Karpas-422 (cell line): ENCODE data around the gene RLN3. TPM values are rescaled to one million over a fixed set of nuclear protein-coding genes. Genes with fewer than 3 reads are reported as not detected.

Source experiments
- DNase-seq: peaks from one replicate; pipeline ENCODE4 v3.0.0-alpha.2; 2015
- H2AFZ ChIP-seq: fragments of 200-600 bp; sonication (generic); 2 replicates; pipeline ENCODE4 v1.6.1; 2014; ENCODE audit warnings: antibody characterized with exemption, low read length, mixed read lengths
- H3K27ac ChIP-seq: fragments of 200-600 bp; sonication (generic); 2 replicates; pipeline ENCODE4 v1.5.1; 2014; ENCODE audit warnings: mild to moderate bottlenecking, low read length, moderate library complexity
- H3K27me3 ChIP-seq: fragments of 200-600 bp; sonication (generic); 2 replicates; pipeline ENCODE4 v1.6.1; 2014; ENCODE audit warnings: low read length, mixed read lengths
- H3K36me3 ChIP-seq: fragments of 200-600 bp; sonication (generic); 2 replicates; pipeline ENCODE4 v1.6.1; 2014; ENCODE audit warnings: low read length, mixed read lengths; ENCODE audit not compliant: insufficient read depth
- H3K4me1 ChIP-seq: fragments of 200-600 bp; sonication (generic); 2 replicates; pipeline ENCODE4 v1.6.1; 2014; ENCODE audit warnings: mild to moderate bottlenecking, low read length, mixed read lengths
- H3K4me2 ChIP-seq: fragments of 200-600 bp; sonication (generic); 2 replicates; pipeline ENCODE4 v1.6.1; 2014; ENCODE audit warnings: low read length, low read depth, mild to moderate bottlenecking; ENCODE audit not compliant: poor library complexity, severe bottlenecking
- H3K4me3 ChIP-seq: fragments of 200-600 bp; sonication (generic); 2 replicates; pipeline ENCODE4 v1.5.1; 2014; ENCODE audit warnings: mild to moderate bottlenecking, antibody characterized with exemption, low read length, mixed read lengths
- H3K79me2 ChIP-seq: fragments of 200-600 bp; sonication (generic); 2 replicates; pipeline ENCODE4 v1.6.1; 2014; ENCODE audit warnings: mild to moderate bottlenecking, low read length, mixed read lengths
- H3K9ac ChIP-seq: fragments of 200-600 bp; sonication (generic); 2 replicates; pipeline ENCODE4 v1.6.0; 2014; ENCODE audit warnings: low read length
- H3K9me2 ChIP-seq: fragments of 200-600 bp; sonication (generic), shearing (Covaris generic); replicated peaks from 2 replicates; pipeline ENCODE4 v1.6.0; 2014; ENCODE audit warnings: mild to moderate bottlenecking, low read length, moderate library complexity; ENCODE audit not compliant: insufficient read depth
- H3K9me3 ChIP-seq: fragments of 300-700, 200-600 bp; sonication (generic); 2 replicates; pipeline ENCODE4 v1.6.1; 2014; ENCODE audit warnings: low read length, mixed read lengths
- H4K20me1 ChIP-seq: fragments of 200-600 bp; sonication (generic); 2 replicates; pipeline ENCODE4 v1.6.1; 2014; ENCODE audit warnings: mild to moderate bottlenecking, antibody characterized with exemption, low read length, low read depth; ENCODE audit not compliant: insufficient read depth
- total RNA-seq: library from RNA; depleted of rRNA; stranded (reverse); fragments of >200 nt; shearing (Covaris generic); gene quantifications from 2 replicates; pipeline ENCODE4 v1.2.3, GENCODE V29; 2014; ENCODE audit warnings: low replicate concordance

The RLN3 gene
- total RNA-seq, 1 experiment from 2014 or later, result not detected

GRCh38 chr19:13982773-13983172, 45.2 kb upstream of the RLN3 start:
- H3K9me2 ChIP-seq, result no peaks in the 10 kb centered on the region
- H4K20me1 ChIP-seq, result no peaks in the 10 kb centered on the region
- H3K9ac ChIP-seq, result peak overlapping the region; percentile 30; the same call in 1 of the 2 replicates
- DNase-seq, result no peak
- no peaks in the 10 kb centered on the region for H3K9me3 ChIP-seq
- no peak overlapping the region for H2AFZ ChIP-seq
- H3K4me2 ChIP-seq, result no peak overlapping the region
- no peak overlapping the region for H3K4me3 ChIP-seq
- H3K36me3 ChIP-seq, result no peaks in the 10 kb centered on the region
- H3K27me3 ChIP-seq, result no peaks in the 10 kb centered on the region
- H3K4me1 ChIP-seq, result peaks cover 63% of the 10 kb centered on the region
- 0 out of 2 replicates have a peak overlapping the region, but pooled peaks have one; percentile 31 for H3K27ac ChIP-seq
- H3K79me2 ChIP-seq, result peaks cover 9% of the 10 kb centered on the region

GRCh38 chr19:13983213-13983889, 44.6 kb upstream of the RLN3 start:
- no peak for DNase-seq
- H3K9me2 ChIP-seq, result no peaks in the 10 kb centered on the region
- no peaks in the 10 kb centered on the region for H4K20me1 ChIP-seq
- peak overlapping the region; percentile 30 for H3K9ac ChIP-seq
- peaks cover 11% of the 10 kb centered on the region for H3K79me2 ChIP-seq
- no peak overlapping the region for H3K4me3 ChIP-seq
- no peak overlapping the region for H3K4me2 ChIP-seq
- no peaks in the 10 kb centered on the region for H3K36me3 ChIP-seq
- H3K9me3 ChIP-seq, result no peaks in the 10 kb centered on the region
- H2AFZ ChIP-seq, result no peak overlapping the region
- no peaks in the 10 kb centered on the region for H3K27me3 ChIP-seq
- peak overlapping the region; percentile 60 for H3K27ac ChIP-seq
- peaks cover 64% of the 10 kb centered on the region for H3K4me1 ChIP-seq

GRCh38 chr19:13984186-13984585, 43.8 kb upstream of the RLN3 start:
- DNase-seq, result no peak
- no peaks in the 10 kb centered on the region for H3K36me3 ChIP-seq
- H3K27me3 ChIP-seq, result no peaks in the 10 kb centered on the region
- no peaks in the 10 kb centered on the region for H3K9me3 ChIP-seq
- peak overlapping the region; percentile 26; the same call in 1 of the 2 replicates for H3K9ac ChIP-seq
- peak overlapping the region; percentile 96 for H3K27ac ChIP-seq
- peaks cover 11% of the 10 kb centered on the region for H3K79me2 ChIP-seq
- no peak overlapping the region; the same call in 1 of the 2 replicates for H3K4me3 ChIP-seq
- no peak overlapping the region for H2AFZ ChIP-seq
- no peak overlapping the region for H3K4me2 ChIP-seq
- peaks cover 61% of the 10 kb centered on the region for H3K4me1 ChIP-seq
- no peaks in the 10 kb centered on the region for H3K9me2 ChIP-seq
- no peaks in the 10 kb centered on the region for H4K20me1 ChIP-seq

GRCh38 chr19:13984875-13985741, 42.8 kb upstream of the RLN3 start:
- Histone ChIP-seq H2AFZ (peak overlapping the region; percentile 56; the same call in 1 of the 2 replicates), H3K79me2 (peaks cover 11% of the 10 kb centered on the region), H3K27me3 (no peaks in the 10 kb centered on the region), H3K9me3 (no peaks in the 10 kb centered on the region), H3K36me3 (no peaks in the 10 kb centered on the region), H3K4me2 (peak overlapping the region; percentile 91), H3K4me3 (peak overlapping the region; percentile 69), H3K9ac (peak overlapping the region; percentile 85), H3K9me2 (no peaks in the 10 kb centered on the region), H3K27ac (peak overlapping the region; percentile 96), H3K4me1 (peaks cover 52% of the 10 kb centered on the region), H4K20me1 (no peaks in the 10 kb centered on the region)
- DNase-seq, result peak; percentile 78

- Histone ChIP-seq H3K9me3 (no peaks in the 10 kb centered on the region), H3K36me3 (no peaks in the 10 kb centered on the region), H3K4me2 (peak overlapping the region; percentile 91), H4K20me1 (no peaks in the 10 kb centered on the region), H3K27me3 (no peaks in the 10 kb centered on the region), H3K27ac (peak overlapping the region; percentile 96), H3K4me1 (peaks cover 48% of the 10 kb centered on the region), H3K79me2 (peaks cover 11% of the 10 kb centered on the region), H3K9ac (peak overlapping the region; percentile 85), H3K9me2 (no peaks in the 10 kb centered on the region), H2AFZ (peak overlapping the region; percentile 56; the same call in 1 of the 2 replicates), H3K4me3 (peak overlapping the region; percentile 69)
- DNase-seq, result peak; percentile 92
Observed at GRCh38 chr19:13985771-13986347, 42.1 kb upstream of the RLN3 start.

GRCh38 chr19:13986348-13986904, 41.5 kb upstream of the RLN3 start:
- Histone ChIP-seq H3K9ac (peak overlapping the region; percentile 85), H4K20me1 (no peaks in the 10 kb centered on the region), H3K27me3 (no peaks in the 10 kb centered on the region), H3K4me2 (peak overlapping the region; percentile 91), H3K9me2 (no peaks in the 10 kb centered on the region), H3K4me3 (peak overlapping the region; percentile 69), H3K4me1 (peaks cover 48% of the 10 kb centered on the region), H2AFZ (peak overlapping the region; percentile 27; the same call in 1 of the 2 replicates), H3K79me2 (peaks cover 11% of the 10 kb centered on the region), H3K27ac (peak overlapping the region; percentile 96), H3K36me3 (no peaks in the 10 kb centered on the region), H3K9me3 (no peaks in the 10 kb centered on the region)
- DNase-seq, result peak; percentile 98

- DNase-seq, result no peak
- Histone ChIP-seq H3K79me2 (peaks cover 11% of the 10 kb centered on the region), H3K9me2 (no peaks in the 10 kb centered on the region), H3K36me3 (peaks cover 2% of the 10 kb centered on the region; the same call in 1 of the 2 replicates), H3K4me1 (peaks cover 49% of the 10 kb centered on the region), H3K9me3 (no peaks in the 10 kb centered on the region), H3K4me3 (peak overlapping the region; percentile 69), H3K4me2 (peak overlapping the region; percentile 91), H4K20me1 (no peaks in the 10 kb centered on the region), H3K9ac (peak overlapping the region; percentile 85), H3K27me3 (no peaks in the 10 kb centered on the region), H2AFZ (no peak overlapping the region), H3K27ac (peak overlapping the region; percentile 96)
Observed at GRCh38 chr19:13987101-13987890, 40.7 kb upstream of the RLN3 start.
